Coronary artery (tissue), 2 donors: ENCODE measurements around the gene HRH3.

ENCODE experiments used
- DNase-seq: peaks from one replicate; pipeline ENCODE4 v3.0.0-alpha.2; 2017; ENCODE audit warnings: low spot score
- H3K27ac ChIP-seq, 2 donors: fragments of 200-600 bp; sonication (generic); one replicate each; pipeline ENCODE4 v1.5.1; 2016 to 2019
- H3K4me3 ChIP-seq: fragments of 200-600 bp; sonication (generic); 2 replicates; pipeline ENCODE4 v1.5.1; 2016; ENCODE audit warnings: mild to moderate bottlenecking, moderate library complexity
- CTCF ChIP-seq: fragments of 200-600 bp; sonication (generic); IDR thresholded peaks from one replicate; pipeline ENCODE4 v1.5.1; 2019; ENCODE audit warnings: antibody characterized with exemption

Gene HRH3

DNA sequence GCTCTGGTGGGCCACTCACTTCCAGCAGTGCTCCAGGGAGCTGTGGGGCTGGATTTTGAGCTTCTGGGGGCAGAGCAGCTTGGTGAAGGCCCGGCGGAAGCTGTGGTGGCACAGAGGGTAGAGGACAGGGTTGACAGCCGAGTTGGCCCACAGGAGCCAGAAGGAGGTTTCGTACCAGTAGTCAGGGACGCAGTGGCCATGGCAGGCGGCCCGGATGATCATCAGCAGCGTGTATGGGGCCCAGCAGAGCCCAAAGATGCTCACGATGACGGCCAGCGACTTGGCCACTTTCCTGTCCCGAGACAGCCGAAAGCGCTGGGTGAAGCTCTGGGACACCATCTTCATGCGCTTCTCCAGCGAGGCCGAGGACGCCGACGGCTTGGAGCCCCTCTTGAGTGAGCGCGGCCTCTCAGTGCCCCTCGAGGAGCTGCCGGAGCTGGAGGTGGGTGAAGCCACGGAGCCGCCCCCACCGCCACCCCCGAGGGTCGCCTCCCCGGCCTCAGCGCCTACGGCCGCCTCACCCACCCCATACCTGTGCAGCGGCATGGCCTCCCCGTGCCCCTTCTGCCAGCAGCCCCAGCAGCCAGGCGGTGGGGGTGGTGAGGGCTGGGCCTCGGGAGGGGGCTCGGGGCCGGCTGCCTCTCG is 4.0 kb downstream of the HRH3 start:
- no peak for DNase-seq
- no peak for TF ChIP-seq CTCF
- Histone ChIP-seq H3K27ac (no peak overlapping the region), H3K4me3 (no peak overlapping the region)

GRCh38 chr20:62215020-62215990 is 4.8 kb downstream of the HRH3 start:
- DNase-seq: no peak
- H3K4me3 ChIP-seq: no peak overlapping the region
- H3K27ac ChIP-seq: no peak overlapping the region
- no peak for TF ChIP-seq CTCF

- no peak for DNase-seq
- TF ChIP-seq CTCF: no peak
- Histone ChIP-seq H3K27ac (no peak overlapping the region), H3K4me3 (no peak overlapping the region)
Observed at GRCh38 chr20:62214067-62214466, 6.0 kb downstream of the HRH3 start.

DNA sequence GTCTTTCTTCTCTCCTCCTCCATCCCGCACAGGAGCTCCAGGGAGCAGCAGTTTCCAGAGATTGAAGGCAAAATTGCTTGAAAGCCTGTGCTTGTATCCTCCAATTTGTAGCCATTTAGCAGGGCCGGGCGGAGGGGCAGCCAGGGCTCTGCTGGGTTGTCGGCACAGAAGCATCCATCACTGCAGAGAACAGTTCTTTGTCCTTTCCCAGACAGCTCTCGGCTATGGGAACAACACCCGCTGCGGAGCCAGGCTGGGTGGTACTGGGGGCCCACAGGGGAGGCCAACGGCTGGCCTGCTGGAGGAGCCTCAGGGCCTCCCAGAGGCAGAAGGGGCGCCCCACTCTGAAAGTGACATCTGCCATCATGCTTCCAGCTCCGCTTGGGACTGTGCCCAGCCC is 7.8 kb downstream of the HRH3 start:
- no peak overlapping the region for H3K4me3 ChIP-seq
- H3K27ac ChIP-seq: no peak overlapping the region
- TF ChIP-seq CTCF: no peak
- no peak for DNase-seq

GRCh38 chr20:62211769-62212288 is 8.2 kb downstream of the HRH3 start:
- no peak overlapping the region for H3K27ac ChIP-seq
- DNase-seq: no peak
- TF ChIP-seq CTCF: no peak
- no peak overlapping the region for H3K4me3 ChIP-seq

- Histone ChIP-seq H3K27ac (no peak overlapping the region), H3K4me3 (no peak overlapping the region)
- DNase-seq: no peak
- TF ChIP-seq CTCF: no peak
Observed at GRCh38 chr20:62211216-62211615, 8.9 kb downstream of the HRH3 start.
